HAP-1 (cell line): ENCODE measurements around the gene GBX1.

ENCODE experiments used
- DNase-seq, 2 experiments: peaks; one replicate each; pipeline ENCODE4 v3.0.0-alpha.2; 2016 to 2020; ENCODE audit warnings: low spot score in 2 of 2
- H3K27me3 ChIP-seq: fragments of 250-450 bp; sonication (Bioruptor Pico); 2 replicates; pipeline ENCODE4 v1.5.1; 2020; ENCODE audit warnings: low read depth, mild to moderate bottlenecking, moderate library complexity
- H3K36me3 ChIP-seq: fragments of 250-450 bp; sonication (Bioruptor Pico); replicated peaks from 2 replicates; pipeline ENCODE4 v1.5.1; 2020; ENCODE audit warnings: mild to moderate bottlenecking
- H3K4me1 ChIP-seq: fragments of 250-450 bp; sonication (Bioruptor Pico); 2 replicates; pipeline ENCODE4 v1.5.1; 2020; ENCODE audit warnings: mild to moderate bottlenecking
- H3K4me3 ChIP-seq: fragments of 250-450 bp; sonication (Bioruptor Pico); 2 replicates; pipeline ENCODE4 v1.5.1; 2020; ENCODE audit warnings: mild to moderate bottlenecking, moderate library complexity
- H3K9me3 ChIP-seq: fragments of 250-450 bp; sonication (Bioruptor Pico); 2 replicates; pipeline ENCODE4 v1.5.1; 2020; ENCODE audit warnings: mild to moderate bottlenecking, moderate library complexity
- in situ Hi-C: fragments of 300-500 bp; cut with MboI; formaldehyde crosslinking; loops from 3 replicates; pipeline ENCODE4 v1.14.3; 2020; ENCODE audit warnings: low sequenced_read_pairs, inconsistent platforms, mixed read lengths

The GBX1 gene

DNA sequence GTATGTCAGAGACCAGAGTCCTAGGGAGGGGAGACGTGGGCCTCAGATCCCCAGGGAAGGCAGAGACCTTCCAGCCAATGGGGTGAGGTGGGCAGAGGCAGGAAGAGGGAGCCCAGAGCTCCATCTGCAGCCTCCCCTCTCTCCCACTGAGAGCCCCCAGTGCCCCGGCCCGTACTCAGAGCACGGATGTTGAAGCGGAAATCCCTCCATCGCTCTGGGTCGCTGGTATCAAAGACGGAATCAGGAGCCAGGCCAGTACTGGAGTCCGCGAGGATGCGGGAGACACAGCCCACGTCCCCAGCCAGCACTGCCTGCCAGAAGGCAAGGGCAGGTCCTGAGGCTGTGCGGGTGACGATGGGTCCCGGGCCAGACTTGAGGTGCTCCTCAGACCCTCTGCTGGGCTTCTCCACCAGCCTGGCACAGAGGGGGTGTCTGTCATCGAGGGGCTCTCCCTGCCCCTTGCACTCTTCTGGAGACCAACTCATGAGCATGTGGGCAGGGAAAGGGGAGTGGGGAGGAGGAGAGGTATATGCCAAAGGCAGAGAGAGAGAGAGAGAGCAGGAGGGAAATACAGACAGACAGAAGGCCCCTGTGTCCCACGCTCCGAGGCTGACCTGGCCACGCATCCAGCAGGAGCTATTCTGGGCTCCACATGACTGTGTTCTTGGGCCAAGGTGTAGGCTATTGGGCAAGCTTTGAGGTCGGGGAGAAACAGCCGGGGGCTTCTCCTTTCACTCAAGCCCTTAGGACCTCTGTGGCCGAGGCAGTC lies 19.3 kb upstream of the GBX1 start, which contains the start of gene ASB10:
ASB10 (minus strand) TSS at position 611 of the 769 bp plus-strand sequence; CDS start at position 491, 120 bp downstream.
- DNase-seq = no peak
- H3K4me3 ChIP-seq = no peak within 1 kb of the TSS
- no peaks in the 10 kb centered on the region for H3K9me3 ChIP-seq
- peaks cover 34% of the 10 kb centered on the region for H3K27me3 ChIP-seq
- H3K36me3 ChIP-seq = no peaks in the 10 kb centered on the region
- no peaks in the 10 kb centered on the region for H3K4me1 ChIP-seq
- in situ Hi-C loops = no loop called here

DNA sequence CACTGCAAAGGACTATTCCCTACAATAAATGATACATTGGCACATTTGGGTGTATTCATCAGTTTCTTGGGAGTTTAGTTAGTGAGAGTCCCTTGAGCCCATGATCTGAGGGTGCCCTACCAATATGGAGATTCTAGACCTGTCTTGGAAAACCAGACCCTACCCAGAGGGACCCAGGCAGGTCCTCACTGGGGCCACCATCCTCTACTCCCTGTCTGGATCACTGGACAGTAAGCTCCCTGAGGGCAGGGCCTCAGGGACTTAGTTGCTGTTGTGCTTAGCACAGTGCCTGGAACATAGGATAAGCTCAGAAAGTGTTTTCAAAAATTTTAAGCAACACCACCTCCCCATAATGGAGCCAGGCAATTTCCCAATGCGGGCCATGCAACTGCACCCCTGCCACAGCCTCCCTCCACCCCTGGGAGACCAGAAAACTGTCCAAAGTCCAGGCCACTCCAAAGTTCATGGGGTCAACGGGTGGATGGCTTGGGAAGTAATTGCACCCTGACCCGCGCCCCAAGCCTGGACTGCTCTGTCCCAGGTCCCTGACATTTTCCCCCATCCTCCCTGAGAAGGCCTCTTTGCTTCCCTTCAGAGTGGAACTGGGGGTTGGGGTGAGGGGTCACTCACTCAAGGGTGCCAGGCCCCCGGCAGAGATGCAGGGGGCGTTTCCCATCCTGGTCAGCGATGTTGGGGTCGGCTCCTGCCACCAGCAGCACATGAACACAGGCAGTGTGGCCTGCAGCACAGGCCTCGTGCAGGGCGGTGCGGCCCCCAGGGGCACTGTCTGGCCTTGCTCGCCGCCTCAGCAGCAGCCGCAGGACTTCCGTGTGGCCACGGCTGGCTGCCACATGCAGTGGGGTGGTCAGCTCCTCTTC lies 18.5 kb upstream of the GBX1 start:
- no peaks in the 10 kb centered on the region for H3K4me1 ChIP-seq
- no peak for DNase-seq
- H3K27me3 ChIP-seq = peaks cover 28% of the 10 kb centered on the region
- no peaks in the 10 kb centered on the region for H3K36me3 ChIP-seq
- no peaks in the 10 kb centered on the region for H3K9me3 ChIP-seq
- in situ Hi-C loops = no loop called here
- H3K4me3 ChIP-seq = no peak overlapping the region

DNA sequence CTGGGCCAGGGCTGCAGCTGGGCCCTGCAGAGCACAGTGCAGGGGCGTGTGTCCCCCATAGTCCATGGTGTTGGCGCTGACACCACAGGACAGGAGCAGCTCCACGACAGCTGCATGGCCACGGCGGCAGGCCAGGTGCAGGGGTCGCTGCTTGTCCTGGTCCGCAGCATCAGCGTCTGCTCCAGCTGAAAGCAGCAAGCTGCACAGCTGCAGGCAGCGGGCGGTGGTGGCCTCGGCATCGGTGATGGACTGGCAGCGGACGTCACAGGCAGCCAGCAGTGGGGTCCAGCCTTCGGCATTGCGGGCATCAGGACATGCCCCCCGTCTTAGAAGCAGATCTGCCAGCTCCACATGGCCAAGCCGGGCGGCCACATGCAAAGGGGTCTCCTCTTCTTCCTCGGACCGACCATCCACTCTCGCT lies 13.5 kb upstream of the GBX1 start:
- Histone ChIP-seq H3K4me1 (no peaks in the 10 kb centered on the region), H3K36me3 (no peaks in the 10 kb centered on the region), H3K4me3 (no peak overlapping the region), H3K27me3 (peaks cover 3% of the 10 kb centered on the region; the same call in 1 of the 2 replicates), H3K9me3 (no peaks in the 10 kb centered on the region)
- in situ Hi-C loops = no loop called here
- DNase-seq = no peak

DNA sequence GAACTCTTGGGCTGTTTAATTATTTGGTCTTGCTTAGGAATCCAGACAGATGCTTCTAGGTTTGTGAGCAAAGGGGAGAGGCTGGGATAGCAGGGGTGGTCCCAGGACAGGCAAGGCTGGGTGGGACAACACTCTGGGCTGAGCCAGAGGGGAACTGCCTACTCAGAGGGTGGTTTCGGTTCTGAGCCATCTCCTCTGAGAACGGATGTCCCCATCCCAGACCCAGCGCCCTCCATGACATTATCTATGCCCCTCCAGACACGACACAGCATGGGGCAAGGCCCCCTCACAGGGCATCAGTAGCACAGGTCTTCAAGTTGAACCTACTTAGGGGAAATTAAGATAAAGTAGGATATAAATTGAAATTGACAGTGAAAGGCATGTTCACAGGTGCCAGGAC lies 12.5 kb upstream of the GBX1 start:
- no peaks in the 10 kb centered on the region for H3K4me1 ChIP-seq
- in situ Hi-C loops = no loop called here
- H3K4me3 ChIP-seq = no peak overlapping the region
- DNase-seq = no peak
- no peaks in the 10 kb centered on the region for H3K9me3 ChIP-seq
- peaks cover 3% of the 10 kb centered on the region; the same call in 1 of the 2 replicates for H3K27me3 ChIP-seq
- H3K36me3 ChIP-seq = no peaks in the 10 kb centered on the region

- no peak overlapping the region for H3K4me3 ChIP-seq
- H3K4me1 ChIP-seq = no peaks in the 10 kb centered on the region
- no peak for DNase-seq
- no peaks in the 10 kb centered on the region for H3K9me3 ChIP-seq
- peaks cover 3% of the 10 kb centered on the region; the same call in 1 of the 2 replicates for H3K27me3 ChIP-seq
- in situ Hi-C loops = no loop called here
- no peaks in the 10 kb centered on the region for H3K36me3 ChIP-seq
These were observed 11.9 kb upstream of the GBX1 start for GRCh38 chr7:151179287-151179860.

DNA sequence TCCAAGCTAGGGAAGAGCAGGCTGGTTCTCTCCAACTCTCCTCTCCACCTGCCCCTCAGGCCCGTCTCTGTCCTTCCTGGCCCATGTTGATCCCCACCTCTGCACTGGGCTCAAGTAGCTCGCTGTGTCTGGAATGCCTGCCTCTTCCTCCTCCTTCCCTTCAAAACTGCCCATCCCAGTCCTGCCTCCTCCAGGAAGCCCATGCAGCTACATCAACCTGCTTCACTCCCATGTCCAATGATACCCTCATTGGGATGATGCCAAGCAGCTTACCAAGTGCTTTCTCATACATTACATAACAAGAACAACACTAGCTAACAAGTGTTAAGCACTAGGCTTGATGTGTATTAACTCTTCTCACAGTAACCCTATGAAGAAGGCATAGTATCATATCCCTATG lies 11.3 kb upstream of the GBX1 start:
- no peaks in the 10 kb centered on the region for H3K9me3 ChIP-seq
- in situ Hi-C loops = no loop called here
- DNase-seq = no peak
- H3K27me3 ChIP-seq = peaks cover 3% of the 10 kb centered on the region; the same call in 1 of the 2 replicates
- H3K36me3 ChIP-seq = no peaks in the 10 kb centered on the region
- H3K4me1 ChIP-seq = no peaks in the 10 kb centered on the region
- no peak overlapping the region for H3K4me3 ChIP-seq

DNA sequence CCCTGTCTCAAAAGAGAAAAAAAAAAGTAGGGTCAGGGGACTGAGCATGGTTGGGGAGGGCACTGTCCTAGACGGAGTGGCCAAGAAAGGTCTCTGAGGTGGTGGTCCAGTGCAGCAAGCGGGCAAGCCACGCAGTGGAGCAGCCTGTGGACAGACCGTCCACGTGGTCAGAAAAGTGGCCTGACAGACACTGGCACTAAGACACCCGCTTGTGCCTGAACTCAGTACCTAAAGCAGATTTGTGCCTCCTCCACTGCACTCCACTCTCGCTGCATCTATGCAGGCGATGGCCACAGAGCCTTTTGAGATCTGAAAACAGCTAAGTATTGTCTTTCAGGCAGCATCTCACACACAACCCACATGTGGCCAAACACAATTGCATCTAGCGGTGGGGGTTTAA lies 10.7 kb upstream of the GBX1 start:
- no peak for DNase-seq
- in situ Hi-C loops = no loop called here
- no peaks in the 10 kb centered on the region for H3K4me1 ChIP-seq
- no peaks in the 10 kb centered on the region for H3K36me3 ChIP-seq
- no peaks in the 10 kb centered on the region for H3K9me3 ChIP-seq
- H3K4me3 ChIP-seq = no peak overlapping the region
- H3K27me3 ChIP-seq = peaks cover 3% of the 10 kb centered on the region; the same call in 1 of the 2 replicates

GRCh38 chr7:151177310-151177709 lies 9.8 kb upstream of the GBX1 start:
- no peaks in the 10 kb centered on the region for H3K4me1 ChIP-seq
- in situ Hi-C loops = no loop called here
- peaks cover 3% of the 10 kb centered on the region; the same call in 1 of the 2 replicates for H3K27me3 ChIP-seq
- H3K36me3 ChIP-seq = no peaks in the 10 kb centered on the region
- no peak for DNase-seq
- no peaks in the 10 kb centered on the region for H3K9me3 ChIP-seq
- no peak overlapping the region for H3K4me3 ChIP-seq

- no peaks in the 10 kb centered on the region; the same call in none of the 2 replicates for H3K27me3 ChIP-seq
- H3K9me3 ChIP-seq = no peaks in the 10 kb centered on the region
- DNase-seq = no peak
- H3K36me3 ChIP-seq = no peaks in the 10 kb centered on the region
- H3K4me1 ChIP-seq = no peaks in the 10 kb centered on the region
- no peak overlapping the region for H3K4me3 ChIP-seq
- in situ Hi-C loops = no loop called here
These were observed 8.9 kb upstream of the GBX1 start for GRCh38 chr7:151176401-151176800.

DNA sequence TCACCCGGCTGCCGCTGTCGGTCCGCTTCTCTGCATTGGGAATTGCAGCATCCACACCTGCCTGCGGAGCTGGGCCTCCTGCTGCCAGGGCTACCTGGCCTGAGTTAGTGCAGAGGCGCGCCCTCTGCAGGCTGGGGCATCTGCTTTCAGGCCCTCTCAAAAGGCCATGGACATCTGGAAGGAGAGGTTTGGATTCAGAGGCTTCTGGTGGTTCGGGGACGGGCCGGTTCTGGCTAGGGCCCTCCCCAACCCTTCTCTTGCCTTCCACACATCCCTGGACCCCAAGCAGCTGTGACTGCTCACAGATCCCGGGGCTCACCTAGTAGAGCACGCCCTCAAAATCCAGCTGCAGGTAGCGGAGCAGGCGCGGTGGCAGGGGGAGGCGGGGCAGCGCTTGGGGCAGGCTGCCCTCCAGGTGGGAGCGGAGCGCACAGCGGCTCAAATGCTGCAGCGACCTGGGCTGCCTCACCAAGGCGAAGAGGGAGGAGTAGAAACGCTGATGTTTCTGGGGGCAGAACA lies 8.4 kb upstream of the GBX1 start:
- no peak for DNase-seq
- Histone ChIP-seq H3K4me3 (no peak overlapping the region), H3K9me3 (no peaks in the 10 kb centered on the region), H3K27me3 (no peaks in the 10 kb centered on the region; the same call in none of the 2 replicates), H3K36me3 (no peaks in the 10 kb centered on the region), H3K4me1 (no peaks in the 10 kb centered on the region)
- in situ Hi-C loops = no loop called here

DNA sequence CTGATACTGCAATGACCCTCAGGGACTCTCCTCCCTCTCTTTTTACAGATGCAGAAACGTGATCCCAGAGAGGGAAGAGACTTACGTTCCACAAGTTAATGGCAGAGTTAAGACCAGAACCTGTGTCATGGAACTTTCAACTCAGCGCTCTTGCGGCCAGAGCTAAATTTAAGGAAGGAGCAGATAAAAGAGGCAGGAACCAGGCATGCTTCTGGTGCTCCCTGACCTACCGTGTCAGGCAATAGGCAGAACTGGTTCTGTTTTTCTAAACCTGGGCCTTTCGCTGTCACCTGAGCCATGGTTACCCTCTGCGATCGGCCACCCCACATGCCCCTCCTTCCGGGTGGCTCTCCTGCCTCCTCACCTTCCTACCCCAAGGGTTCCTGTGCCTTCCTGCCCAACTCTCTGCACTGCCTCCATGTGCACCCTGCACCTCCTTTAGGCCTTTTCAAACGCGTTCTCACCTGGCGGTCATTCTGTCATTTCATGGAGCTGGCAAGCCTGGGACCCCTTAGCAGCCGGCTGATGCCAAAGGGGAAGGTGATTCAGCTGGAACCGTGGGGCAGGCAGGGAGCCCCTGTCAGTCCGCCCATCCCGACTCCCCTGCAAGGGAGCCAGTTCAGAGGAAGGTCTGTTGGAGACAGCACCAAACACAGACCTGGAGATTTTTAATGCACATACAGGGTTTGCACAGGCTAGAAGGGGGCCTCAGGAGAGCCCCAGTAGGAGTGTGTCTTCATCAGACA lies 7.7 kb upstream of the GBX1 start:
- H3K27me3 ChIP-seq = peaks cover 4% of the 10 kb centered on the region
- no peaks in the 10 kb centered on the region for H3K9me3 ChIP-seq
- in situ Hi-C loops = no loop called here
- H3K36me3 ChIP-seq = no peaks in the 10 kb centered on the region
- DNase-seq = no peak
- H3K4me1 ChIP-seq = no peaks in the 10 kb centered on the region
- no peak overlapping the region for H3K4me3 ChIP-seq

- DNase-seq = no peak
- no peaks in the 10 kb centered on the region for H3K4me1 ChIP-seq
- H3K27me3 ChIP-seq = peaks cover 8% of the 10 kb centered on the region
- H3K36me3 ChIP-seq = no peaks in the 10 kb centered on the region
- in situ Hi-C loops = no loop called here
- no peak overlapping the region for H3K4me3 ChIP-seq
- H3K9me3 ChIP-seq = no peaks in the 10 kb centered on the region
These were observed 7.0 kb upstream of the GBX1 start for GRCh38 chr7:151174246-151175046.
